IPS-18a (cell line): Measurements from ENCODE around the gene C1orf21.
"Not testable (repeated sequence)": the region's sequence is repeated elsewhere in the genome, so short reads cannot be mapped to it uniquely, and the experiment has no call there.

Experiments used
- H3K27ac ChIP-seq: one replicate; pipeline ENCODE4 v1.5.1; 2013; ENCODE audit warnings: low read length
- H3K27me3 ChIP-seq: one replicate; pipeline ENCODE4 v1.6.1; 2013; ENCODE audit warnings: mild to moderate bottlenecking, low read length; ENCODE audit not compliant: control insufficient read depth, insufficient read depth
- H3K36me3 ChIP-seq: one replicate; pipeline ENCODE4 v1.6.1; 2013; ENCODE audit warnings: low read depth, low read length; ENCODE audit not compliant: control insufficient read depth
- H3K4me1 ChIP-seq: one replicate; pipeline ENCODE4 v1.6.1; 2013; ENCODE audit warnings: low read depth, low read length; ENCODE audit not compliant: control insufficient read depth
- H3K4me3 ChIP-seq: one replicate; pipeline ENCODE4 v1.5.1; 2013; ENCODE audit warnings: low read length
- H3K9ac ChIP-seq: one replicate; pipeline ENCODE4 v1.6.1; 2013; ENCODE audit warnings: mild to moderate bottlenecking, low read length, moderate library complexity
- H3K9me3 ChIP-seq: one replicate; pipeline ENCODE4 v1.6.1; 2013; ENCODE audit warnings: low read depth, low read length; ENCODE audit not compliant: control insufficient read depth

Gene C1orf21

GRCh38 chr1:184597650-184598357, 211.0 kb downstream of the C1orf21 start:
- H3K9ac ChIP-seq: no peak overlapping the region
- H3K27ac ChIP-seq: no peak overlapping the region
- no peaks in the 10 kb centered on the region for H3K27me3 ChIP-seq
- no peaks in the 10 kb centered on the region for H3K9me3 ChIP-seq
- no peaks in the 10 kb centered on the region for H3K4me1 ChIP-seq
- no peaks in the 10 kb centered on the region for H3K36me3 ChIP-seq
- H3K4me3 ChIP-seq: no peak overlapping the region

DNA sequence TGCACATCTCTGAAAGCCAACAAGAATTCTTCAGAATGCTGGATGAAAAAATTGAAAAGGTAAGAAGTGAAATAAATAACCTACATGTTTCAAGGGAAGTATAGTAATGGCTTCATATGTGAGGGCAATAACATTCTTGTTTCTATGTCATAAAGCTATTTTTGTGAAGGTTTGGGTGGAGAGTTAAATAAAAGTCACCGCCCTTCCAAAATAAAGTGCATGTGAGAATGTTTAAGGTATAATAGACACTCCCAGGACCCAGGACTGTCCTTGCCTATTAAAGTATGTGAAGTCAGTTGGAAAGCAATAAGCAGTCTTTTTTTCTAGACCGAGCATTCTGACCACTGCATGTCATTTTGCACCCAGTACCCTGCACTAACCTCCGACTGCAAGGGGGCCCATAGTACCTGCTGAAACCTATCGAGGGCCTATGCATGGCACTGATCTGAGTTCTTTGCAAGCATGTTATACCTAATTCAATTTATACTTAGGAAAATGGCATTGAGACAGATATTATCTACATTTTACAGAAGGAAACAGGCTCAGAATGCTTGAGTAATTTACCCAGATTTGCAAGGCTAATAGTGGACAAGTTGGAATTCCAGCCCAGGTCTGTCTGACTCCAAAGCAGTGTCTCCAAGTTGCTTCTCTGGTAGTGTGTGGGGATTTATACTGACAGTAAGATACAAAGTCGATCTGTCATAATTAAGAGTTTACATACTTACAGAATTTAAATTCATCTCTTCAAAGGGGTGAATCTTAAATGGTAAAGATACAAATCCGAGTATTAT, 211.8 kb downstream of the C1orf21 start:
- Histone ChIP-seq H3K36me3 (no peaks in the 10 kb centered on the region), H3K27me3 (no peaks in the 10 kb centered on the region), H3K27ac (no peak overlapping the region), H3K9me3 (no peaks in the 10 kb centered on the region), H3K9ac (no peak overlapping the region), H3K4me3 (no peak overlapping the region), H3K4me1 (no peaks in the 10 kb centered on the region)

GRCh38 chr1:184604152-184604900, 217.5 kb downstream of the C1orf21 start:
- no peak overlapping the region for H3K4me3 ChIP-seq
- H3K9me3 ChIP-seq: no peaks in the 10 kb centered on the region

GRCh38 chr1:184605941-184606340, 219.1 kb downstream of the C1orf21 start:
- Histone ChIP-seq H3K27ac (no peak overlapping the region), H3K4me3 (no peak overlapping the region), H3K27me3 (no peaks in the 10 kb centered on the region), H3K36me3 (no peaks in the 10 kb centered on the region), H3K9me3 (no peaks in the 10 kb centered on the region), H3K9ac (no peak overlapping the region), H3K4me1 (peaks cover 6% of the 10 kb centered on the region)

More at GRCh38 chr1:184604152-184604900, 217.5 kb downstream of the C1orf21 start:
- no peak overlapping the region for H3K27ac ChIP-seq
- peaks cover 4% of the 10 kb centered on the region for H3K4me1 ChIP-seq
- no peaks in the 10 kb centered on the region for H3K27me3 ChIP-seq
- H3K9ac ChIP-seq: no peak overlapping the region
- H3K36me3 ChIP-seq: no peaks in the 10 kb centered on the region

DNA sequence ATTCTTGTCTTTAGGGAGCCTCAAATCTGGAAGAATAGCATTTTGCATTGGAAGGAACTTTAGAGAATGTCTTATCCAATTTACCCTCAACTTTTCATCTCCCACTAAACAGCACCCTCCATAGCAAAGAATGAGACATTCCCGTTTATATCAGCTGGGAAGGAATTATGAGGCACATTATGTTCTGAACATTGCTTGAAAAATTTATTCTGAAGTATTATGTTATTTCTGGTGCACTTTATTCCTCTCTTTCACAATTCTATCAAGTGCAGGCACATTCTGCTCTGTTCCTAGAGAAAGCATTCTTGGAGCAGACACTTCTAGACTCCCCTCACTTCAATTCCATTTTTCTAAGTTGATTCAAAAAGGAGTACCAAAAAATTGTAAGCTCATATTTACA, 220.0 kb downstream of the C1orf21 start:
- Histone ChIP-seq H3K36me3 (no peaks in the 10 kb centered on the region), H3K4me3 (no peak overlapping the region), H3K4me1 (peaks cover 6% of the 10 kb centered on the region), H3K9me3 (no peaks in the 10 kb centered on the region), H3K9ac (no peak overlapping the region), H3K27me3 (no peaks in the 10 kb centered on the region), H3K27ac (no peak overlapping the region)

- Histone ChIP-seq H3K27ac (no peak overlapping the region), H3K36me3 (no peaks in the 10 kb centered on the region), H3K27me3 (no peaks in the 10 kb centered on the region), H3K4me3 (no peak overlapping the region), H3K9ac (no peak overlapping the region), H3K9me3 (no peaks in the 10 kb centered on the region), H3K4me1 (peaks cover 6% of the 10 kb centered on the region)
Observed at GRCh38 chr1:184608581-184608980, 221.8 kb downstream of the C1orf21 start.

- Histone ChIP-seq H3K4me1 (peaks cover 6% of the 10 kb centered on the region), H3K9ac (no peak overlapping the region), H3K27me3 (no peaks in the 10 kb centered on the region), H3K4me3 (no peak overlapping the region), H3K27ac (no peak overlapping the region), H3K9me3 (no peaks in the 10 kb centered on the region), H3K36me3 (no peaks in the 10 kb centered on the region)
Observed at GRCh38 chr1:184608990-184609389, 222.2 kb downstream of the C1orf21 start.

GRCh38 chr1:184610876-184611595, 224.2 kb downstream of the C1orf21 start:
- H3K36me3 ChIP-seq: no peaks in the 10 kb centered on the region
- no peak overlapping the region for H3K4me3 ChIP-seq
- H3K27ac ChIP-seq: no peak overlapping the region
- no peaks in the 10 kb centered on the region for H3K9me3 ChIP-seq
- H3K9ac ChIP-seq: no peak overlapping the region
- H3K4me1 ChIP-seq: peaks cover 6% of the 10 kb centered on the region
- no peaks in the 10 kb centered on the region for H3K27me3 ChIP-seq

DNA sequence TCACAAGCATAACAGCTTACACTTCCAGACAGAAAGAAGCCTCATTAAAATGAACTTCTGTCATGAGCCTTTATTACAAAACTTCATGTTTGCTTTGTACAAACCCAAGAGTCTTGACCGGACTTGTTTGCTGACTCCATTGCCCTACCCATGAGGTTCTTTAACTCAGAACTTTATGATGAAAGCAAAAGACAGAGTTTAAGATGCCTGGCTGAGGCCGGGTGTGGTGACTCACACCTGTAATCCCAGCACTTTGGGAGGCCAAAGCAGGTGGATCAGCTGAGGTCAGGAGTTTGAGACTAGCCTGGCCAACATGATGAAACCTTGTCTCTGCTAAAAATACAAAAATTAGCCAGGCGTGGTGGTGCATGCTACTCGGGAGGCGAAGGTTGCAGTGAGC, 225.4 kb downstream of the C1orf21 start:
- not testable (repeated sequence) for H3K27me3 ChIP-seq, H3K36me3 ChIP-seq, H3K9me3 ChIP-seq, H3K27ac ChIP-seq, H3K9ac ChIP-seq, H3K4me1 ChIP-seq, H3K4me3 ChIP-seq

GRCh38 chr1:184614667-184615066, 227.8 kb downstream of the C1orf21 start:
- no peak overlapping the region for H3K4me3 ChIP-seq
- H3K4me1 ChIP-seq: no peaks in the 10 kb centered on the region
- H3K36me3 ChIP-seq: no peaks in the 10 kb centered on the region
- no peak overlapping the region for H3K9ac ChIP-seq
- no peaks in the 10 kb centered on the region for H3K27me3 ChIP-seq
- no peak overlapping the region for H3K27ac ChIP-seq
- H3K9me3 ChIP-seq: no peaks in the 10 kb centered on the region

DNA sequence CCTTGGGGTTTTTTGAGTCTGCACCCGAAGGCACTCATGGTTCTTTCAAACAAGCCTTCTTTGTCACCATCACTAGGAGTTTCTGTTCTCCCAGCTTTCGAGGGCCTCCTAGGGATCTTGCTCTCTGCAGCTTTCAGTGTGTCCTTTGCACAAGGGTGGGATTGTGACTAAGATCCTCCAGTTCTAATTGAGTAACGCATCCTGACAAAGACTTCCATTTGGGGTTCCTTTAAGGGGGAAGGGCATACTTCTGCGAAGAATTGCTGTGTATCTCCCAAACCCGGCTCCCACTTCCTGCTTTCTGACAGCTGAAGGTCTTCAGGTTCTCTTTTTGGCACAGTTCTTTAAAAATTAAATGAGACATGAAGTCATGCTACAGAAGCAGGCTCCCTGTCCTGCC, 228.5 kb downstream of the C1orf21 start:
- Histone ChIP-seq H3K36me3 (no peaks in the 10 kb centered on the region), H3K27me3 (no peaks in the 10 kb centered on the region), H3K27ac (no peak overlapping the region), H3K4me1 (no peaks in the 10 kb centered on the region), H3K9me3 (no peaks in the 10 kb centered on the region), H3K9ac (no peak overlapping the region), H3K4me3 (no peak overlapping the region)
